Kidney capillary endothelial cell (primary cell): ENCODE measurements around the gene SLC35E2B.
"Not testable (repeated sequence)": the region's sequence is repeated elsewhere in the genome, so short reads cannot be mapped to it uniquely, and the experiment has no call there.

Experiments
- DNase-seq: peaks from one replicate; pipeline ENCODE4 v3.0.0-alpha.2; 2018; ENCODE audit warnings: low spot score

The SLC35E2B gene

GRCh38 chr1:1692714-1693647, at the start of gene SLC35E2B:
Gene SLC35E2B, minus strand, starts transcription at chr1:1692795. Its CDS starts 16,096 bp downstream, at chr1:1676699.
- DNase-seq = peak; percentile 81

- not testable (repeated sequence) for DNase-seq
Measured at GRCh38 chr1:1741013-1741412, 48.4 kb upstream of the SLC35E2B start.

GRCh38 chr1:1738799-1739337, 46.3 kb upstream of the SLC35E2B start:
- not testable (repeated sequence) for DNase-seq

GRCh38 chr1:1737675-1738590, 45.3 kb upstream of the SLC35E2B start:
- DNase-seq = not testable (repeated sequence)

GRCh38 chr1:1732381-1732780, 39.8 kb upstream of the SLC35E2B start:
- no peak for DNase-seq

GRCh38 chr1:1730870-1731269, 38.3 kb upstream of the SLC35E2B start:
- no peak for DNase-seq

- not testable (repeated sequence) for DNase-seq
Measured at GRCh38 chr1:1730230-1730629, 37.6 kb upstream of the SLC35E2B start.

- DNase-seq = not testable (repeated sequence)
Measured at GRCh38 chr1:1729116-1729816, 36.7 kb upstream of the SLC35E2B start.

GRCh38 chr1:1728308-1729005, 35.9 kb upstream of the SLC35E2B start:
- DNase-seq = not testable (repeated sequence)

GRCh38 chr1:1727131-1727651, 34.6 kb upstream of the SLC35E2B start:
- DNase-seq = not testable (repeated sequence)

- not testable (repeated sequence) for DNase-seq
Measured at GRCh38 chr1:1726088-1726487, 33.5 kb upstream of the SLC35E2B start.

GRCh38 chr1:1724035-1724864, 31.7 kb upstream of the SLC35E2B start, which contains the start of gene CDK11A:
Gene CDK11A, minus strand, starts transcription at chr1:1724357. Its CDS starts 1,539 bp downstream, at chr1:1722818.
- peak; percentile 100 for DNase-seq

GRCh38 chr1:1721201-1721600, 28.6 kb upstream of the SLC35E2B start:
- DNase-seq = no peak

GRCh38 chr1:1715109-1715883, 22.7 kb upstream of the SLC35E2B start:
- not testable (repeated sequence) for DNase-seq

- DNase-seq = not testable (repeated sequence)
Measured at GRCh38 chr1:1707897-1708296, 15.3 kb upstream of the SLC35E2B start.

GRCh38 chr1:1707241-1707640, 14.6 kb upstream of the SLC35E2B start:
- DNase-seq = not testable (repeated sequence)

- not testable (repeated sequence) for DNase-seq
Measured at GRCh38 chr1:1705623-1706022, 13.0 kb upstream of the SLC35E2B start.

GRCh38 chr1:1704284-1704957, 11.8 kb upstream of the SLC35E2B start:
- not testable (repeated sequence) for DNase-seq
